ENCODE results near the gene NDUFS1. TPM values are rescaled to one million over a fixed set of nuclear protein-coding genes. Genes with fewer than 3 reads are reported as not detected.
"Not testable (repeated sequence)": the region's sequence is repeated elsewhere in the genome, so short reads cannot be mapped to it uniquely, and the experiment has no call there.

The NDUFS1 gene
- total and polyA plus RNA-seq, 2 of the 8 experiments (the other 6 are each of a cell fraction or from before 2014, with no cell fraction given), result 42.1 to 97.0 TPM

DNA sequence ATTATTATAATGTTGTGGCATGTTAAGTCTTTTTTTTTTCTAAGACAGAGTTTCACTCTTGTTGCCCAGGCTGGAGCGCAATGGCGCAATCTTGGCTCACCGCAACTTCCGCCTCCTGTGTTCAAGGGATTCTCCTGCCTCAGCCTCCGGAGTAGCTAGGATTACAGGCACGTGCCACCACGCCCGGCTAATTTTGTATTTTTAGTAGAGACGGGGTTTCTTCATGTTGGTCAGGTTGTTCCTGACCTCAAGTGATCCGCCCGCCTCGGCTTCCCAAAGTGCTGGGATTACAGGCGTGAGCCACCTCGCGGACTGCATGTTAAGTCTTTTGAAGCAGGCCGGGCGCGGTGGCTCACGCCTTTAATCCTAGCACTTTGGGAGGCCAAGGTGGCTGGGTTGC is 60.4 kb downstream of the NDUFS1 start:
- not testable (repeated sequence) for H2BK120ac ChIP-seq (replicated peaks; ENCODE audit: low read depth, low read length); H3K14ac ChIP-seq (ENCODE audit: insufficient read length); H3K18ac ChIP-seq (ENCODE audit: extremely low read depth, low read length); H3K23ac ChIP-seq (ENCODE audit: insufficient read length); H3K79me1 ChIP-seq (ENCODE audit: low read depth, low read length); H3K56ac ChIP-seq (replicated peaks; ENCODE audit: insufficient read length, low read depth, low read length); H3K4me2 ChIP-seq (ENCODE audit: insufficient read depth in 1 of 2, low read depth in 2 of 2, low read length in 2 of 2); H2BK12ac ChIP-seq (ENCODE audit: low read depth, low read length); H3K9ac ChIP-seq (replicated peaks in 1 of 4; ENCODE audit: extremely low read depth in 1 of 4, low read depth in 3 of 4, low read length in 3 of 4); H2AK5ac ChIP-seq (ENCODE audit: low read depth, low read length); FAIRE-seq; H3K23me2 ChIP-seq (ENCODE audit: low read depth, low read length); H2BK20ac ChIP-seq (ENCODE audit: low read length); H3K27ac ChIP-seq (ENCODE audit: low read depth, low read length); H4K20me1 ChIP-seq (replicated peaks in 1 of 2; ENCODE audit: control insufficient read depth in 1 of 2, insufficient read depth in 2 of 2, low read length in 2 of 2); H4K91ac ChIP-seq (replicated peaks; ENCODE audit: insufficient read length, low read length); H3K27me3 ChIP-seq (replicated peaks in 1 of 4; ENCODE audit: control insufficient read depth in 3 of 4, extremely low read depth in 1 of 4, insufficient read depth in 3 of 4, low read length in 3 of 4); H4K5ac ChIP-seq (ENCODE audit: insufficient read length, low read depth, low read length); H3K4ac ChIP-seq (replicated peaks; ENCODE audit: insufficient read length, low read depth, low read length); H3K9me3 ChIP-seq (ENCODE audit: insufficient read depth in 2 of 2, low read depth in 1 of 2, low read length in 1 of 2); H3K4me3 ChIP-seq (ENCODE audit: extremely low read depth in 1 of 4, insufficient read depth in 2 of 4, low read depth in 3 of 4, low read length in 4 of 4); H3K36me3 ChIP-seq (ENCODE audit: control insufficient read depth in 2 of 4, insufficient read depth in 4 of 4, low read length in 3 of 4); H2BK5ac ChIP-seq (ENCODE audit: low read depth, low read length); H3K79me2 ChIP-seq (ENCODE audit: control insufficient read depth in 1 of 2, insufficient read depth in 2 of 2, low read length in 2 of 2); H4K8ac ChIP-seq (ENCODE audit: extremely low read depth, insufficient read depth, low read length); H2BK15ac ChIP-seq (ENCODE audit: low read length); H2AFZ ChIP-seq (ENCODE audit: low read length); H3K4me1 ChIP-seq (replicated peaks in 1 of 4; ENCODE audit: control insufficient read depth in 3 of 4, insufficient read depth in 4 of 4, low read length in 3 of 4)
- POLR2A ChIA-PET (ENCODE audit: partially characterized antibody), result interaction anchor here (1.3 to 6.8 kb wide), 3 partner anchors 10 to 21 kb away, joined by 4 to 45 read pairs (median 6); partner anchors contain the start of gene INO80D
- CTCF ChIA-PET (ENCODE audit: partially characterized antibody), result interaction anchor here (0.5 to 0.7 kb wide), 3 partner anchors 10 to 1462 kb away, joined by 3 to 4 read pairs (median 3); no protein-coding TSS in a partner anchor
- 98% methylated on average over 19 of the region's 19 CpGs; no CpG with 5 or more reads in 1 of the 2 experiments for WGBS, 2 experiments (ENCODE audit: extremely low coverage in 1 of 2, insufficient coverage in 1 of 2, insufficient read length in 1 of 2, insufficient replicate concordance in 2 of 2, low coverage in 1 of 2, low lambda C conversion rate in 2 of 2, missing lambda C conversion rate in 1 of 2)
- peak in 1 of 2 experiments; percentile 39 for DNase-seq (ENCODE audit: low read depth in 1 of 2, low spot score in 2 of 2)

Measured in H1 (cell line).